AG04450 (cell line): ENCODE data around the gene ACP2. TPM values are rescaled to one million over a fixed set of nuclear protein-coding genes. Genes with fewer than 3 reads are reported as not detected.

Experiments
- CTCF ChIA-PET: fragments of 300-600, 350-600 bp; formaldehyde crosslinking; extraction: SDS; loops from one replicate; lab custom pipeline; 2022; ENCODE audit warnings: antibody characterized with exemption, inconsistent platforms; lab: Charles Lee
- POLR2A ChIA-PET: fragments of 350-600 bp; formaldehyde crosslinking; extraction: SDS; loops from one replicate; lab custom pipeline; 2021; ENCODE audit warnings: antibody characterized with exemption, inconsistent platforms; lab: Yijun Ruan, JAX
- DNase-seq: peaks from one replicate; pipeline ENCODE4 v3.0.0-alpha.2; 2011; ENCODE audit warnings: low read depth, low spot score
- H3K27ac ChIP-seq: one replicate; pipeline ENCODE4 v1.5.1; 2012; ENCODE audit warnings: low read depth, low read length, control low read depth
- H3K27me3 ChIP-seq: one replicate; pipeline ENCODE4 v1.6.0; 2012; ENCODE audit warnings: low read length; ENCODE audit not compliant: control insufficient read depth, insufficient read depth
- H3K4me3 ChIP-seq: 2 replicates; pipeline ENCODE4 v1.5.1; 2011; ENCODE audit warnings: mild to moderate bottlenecking, low read depth, low read length, control low read depth
- H3K9me3 ChIP-seq: 2 replicates; pipeline ENCODE4 v1.5.1; 2012; ENCODE audit warnings: low read length; ENCODE audit not compliant: control insufficient read depth, insufficient read depth
- polyA plus RNA-seq: library from polyadenylated mRNA; depleted of rRNA; stranded (reverse); fragments of >200 nt; gene quantifications from 2 replicates; pipeline ENCODE4 v1.2.3, GENCODE V29; 2011
- TF ChIP-seq, protein P1 (sequence below): IDR thresholded peaks from 2 replicates; pipeline ENCODE4 v1.5.1; 2011; ENCODE audit warnings: low read depth, low read length, control low read depth, inconsistent platforms

ACP2 gene
- polyA plus RNA-seq, 1 experiment: 20.8 TPM

- peak; percentile 43 for DNase-seq
- ChIA-PET CTCF (interaction anchor here (1.5 kb wide), 1 partner anchor 35 kb away, joined by 5 read pairs; no protein-coding TSS in a partner anchor), POLR2A (no interaction called here)
- H3K4me3 ChIP-seq: peak within 1 kb of the TSS; percentile 77
- no peaks in the 10 kb centered on the region for H3K9me3 ChIP-seq
- H3K27ac ChIP-seq: peak within 1 kb of the TSS; percentile 88
- H3K27me3 ChIP-seq: no peaks in the 10 kb centered on the region
- TF ChIP-seq, protein P1, sequence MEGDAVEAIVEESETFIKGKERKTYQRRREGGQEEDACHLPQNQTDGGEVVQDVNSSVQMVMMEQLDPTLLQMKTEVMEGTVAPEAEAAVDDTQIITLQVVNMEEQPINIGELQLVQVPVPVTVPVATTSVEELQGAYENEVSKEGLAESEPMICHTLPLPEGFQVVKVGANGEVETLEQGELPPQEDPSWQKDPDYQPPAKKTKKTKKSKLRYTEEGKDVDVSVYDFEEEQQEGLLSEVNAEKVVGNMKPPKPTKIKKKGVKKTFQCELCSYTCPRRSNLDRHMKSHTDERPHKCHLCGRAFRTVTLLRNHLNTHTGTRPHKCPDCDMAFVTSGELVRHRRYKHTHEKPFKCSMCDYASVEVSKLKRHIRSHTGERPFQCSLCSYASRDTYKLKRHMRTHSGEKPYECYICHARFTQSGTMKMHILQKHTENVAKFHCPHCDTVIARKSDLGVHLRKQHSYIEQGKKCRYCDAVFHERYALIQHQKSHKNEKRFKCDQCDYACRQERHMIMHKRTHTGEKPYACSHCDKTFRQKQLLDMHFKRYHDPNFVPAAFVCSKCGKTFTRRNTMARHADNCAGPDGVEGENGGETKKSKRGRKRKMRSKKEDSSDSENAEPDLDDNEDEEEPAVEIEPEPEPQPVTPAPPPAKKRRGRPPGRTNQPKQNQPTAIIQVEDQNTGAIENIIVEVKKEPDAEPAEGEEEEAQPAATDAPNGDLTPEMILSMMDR: no peak
Observed at GRCh38 chr11:47269829-47270305, 21.3 kb upstream of the ACP2 start, which contains the start of gene MADD. MADD (plus strand) TSS chr11:47270133.

- TF ChIP-seq, protein P1: no peak; the same call in 1 of the 2 replicates
- H3K27me3 ChIP-seq: no peaks in the 10 kb centered on the region
- H3K27ac ChIP-seq: peak overlapping the region; percentile 88
- no peaks in the 10 kb centered on the region for H3K9me3 ChIP-seq
- DNase-seq: peak; percentile 60
- POLR2A ChIA-PET: no interaction called here
- peak overlapping the region; percentile 77 for H3K4me3 ChIP-seq
- CTCF ChIA-PET: interaction anchor here (0.6 to 2.1 kb wide), 3 partner anchors 10 to 85 kb away, joined by 3 to 18 read pairs (median 3); partner anchors contain the start of gene NR1H3
Observed at GRCh38 chr11:47269002-47269828, 20.6 kb upstream of the ACP2 start.

DNA sequence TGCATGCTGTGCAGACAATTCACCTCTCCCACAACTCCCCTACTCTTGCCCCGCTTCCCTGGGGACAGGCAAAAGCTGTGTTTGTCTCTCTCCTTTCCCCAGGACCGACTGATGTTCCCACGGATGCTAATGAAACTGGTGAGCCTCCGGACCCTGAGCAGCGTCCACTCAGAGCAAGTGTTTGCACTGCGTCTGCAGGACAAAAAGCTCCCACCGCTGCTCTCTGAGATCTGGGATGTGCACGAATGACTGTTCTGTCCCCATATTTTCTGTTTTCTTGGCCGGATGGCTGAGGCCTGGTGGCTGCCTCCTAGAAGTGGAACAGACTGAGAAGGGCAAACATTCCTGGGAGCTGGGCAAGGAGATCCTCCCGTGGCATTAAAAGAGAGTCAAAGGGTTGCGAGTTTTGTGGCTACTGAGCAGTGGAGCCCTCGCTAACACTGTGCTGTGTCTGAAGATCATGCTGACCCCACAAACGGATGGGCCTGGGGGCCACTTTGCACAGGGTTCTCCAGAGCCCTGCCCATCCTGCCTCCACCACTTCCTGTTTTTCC, 19.9 kb upstream of the ACP2 start:
- Histone ChIP-seq H3K9me3 (no peaks in the 10 kb centered on the region), H3K27ac (peak overlapping the region; percentile 88), H3K27me3 (no peaks in the 10 kb centered on the region), H3K4me3 (no peak overlapping the region)
- TF ChIP-seq, protein P1: no peak
- CTCF ChIA-PET: interaction anchor here (0.6 to 2.1 kb wide), 4 partner anchors 10 to 89 kb away, joined by 3 to 18 read pairs (median 4); partner anchors contain the start of gene NR1H3
- DNase-seq: no peak
- POLR2A ChIA-PET: no interaction called here

- POLR2A ChIA-PET: no interaction called here
- H3K4me3 ChIP-seq: no peak overlapping the region
- H3K27me3 ChIP-seq: no peaks in the 10 kb centered on the region
- TF ChIP-seq, protein P1: no peak
- no peak for DNase-seq
- no peak overlapping the region for H3K27ac ChIP-seq
- H3K9me3 ChIP-seq: no peaks in the 10 kb centered on the region
- CTCF ChIA-PET: interaction anchor here (1.1 to 2.1 kb wide), 2 partner anchors 9 to 88 kb away, joined by 4 to 18 read pairs; partner anchors contain the start of gene NR1H3
Observed at GRCh38 chr11:47267876-47268275, 19.3 kb upstream of the ACP2 start.
